HG02852 (cell line): Measurements from ENCODE around the gene OPRM1.
"Not testable (repeated sequence)": the region's sequence is repeated elsewhere in the genome, so short reads cannot be mapped to it uniquely, and the experiment has no call there.

Source experiments
- ATAC-seq: cut with Tn5 transposase; IDR thresholded peaks from one replicate; pipeline ENCODE4 v1.9.1; 2021; ENCODE audit warnings: mild to moderate bottlenecking, moderate library complexity; ENCODE audit not compliant: unreplicated experiment

Gene OPRM1

GRCh38 chr6:154236646-154237301 is 197.7 kb downstream of the OPRM1 start:
- no peak for ATAC-seq

- ATAC-seq: no peak
Observed at GRCh38 chr6:154238831-154239230, 199.8 kb downstream of the OPRM1 start.

- no peak for ATAC-seq
Observed at GRCh38 chr6:154239392-154239791, 200.4 kb downstream of the OPRM1 start.

GRCh38 chr6:154241061-154241460 is 202.0 kb downstream of the OPRM1 start:
- not testable (repeated sequence) for ATAC-seq

- ATAC-seq: no peak
Observed at GRCh38 chr6:154241581-154241980, 202.5 kb downstream of the OPRM1 start.

GRCh38 chr6:154242617-154243357 is 203.7 kb downstream of the OPRM1 start:
- no peak for ATAC-seq

GRCh38 chr6:154243793-154244750 is 205.0 kb downstream of the OPRM1 start:
- no peak for ATAC-seq

- ATAC-seq: no peak
Observed at GRCh38 chr6:154245506-154245905, 206.5 kb downstream of the OPRM1 start.

- ATAC-seq: no peak
Observed at GRCh38 chr6:154246723-154247118, 207.7 kb downstream of the OPRM1 start.

- ATAC-seq: peak; percentile 53
Observed at GRCh38 chr6:154247119-154247861, 208.2 kb downstream of the OPRM1 start.

GRCh38 chr6:154249499-154250298 is 210.7 kb downstream of the OPRM1 start:
- peak; percentile 77 for ATAC-seq

- no peak for ATAC-seq
Observed at GRCh38 chr6:154251116-154251515, 212.1 kb downstream of the OPRM1 start.

GRCh38 chr6:154252678-154253077 is 213.6 kb downstream of the OPRM1 start:
- ATAC-seq: no peak

- no peak for ATAC-seq
Observed at GRCh38 chr6:154257067-154257466, 218.0 kb downstream of the OPRM1 start.

- ATAC-seq: peak; percentile 85
Observed at GRCh38 chr6:154258064-154258757, 219.2 kb downstream of the OPRM1 start.

GRCh38 chr6:154261688-154262397 is 222.8 kb downstream of the OPRM1 start:
- no peak for ATAC-seq

- no peak for ATAC-seq
Observed at GRCh38 chr6:154266560-154267099, 227.6 kb downstream of the OPRM1 start.

- ATAC-seq: no peak
Observed at GRCh38 chr6:154267508-154268106, 228.6 kb downstream of the OPRM1 start.
